Measurements from ENCODE around the gene ABHD15.

The ABHD15 gene

GRCh38 chr17:29603109-29603674, 36.4 kb upstream of the ABHD15 start:
- Histone ChIP-seq H3K4me2 (ENCODE audit: low read length) (no peak overlapping the region; the same call in 1 of the 2 replicates), H3K79me2 (ENCODE audit: control insufficient read depth, low read length) (peaks cover 31% of the 10 kb centered on the region), H3K4me1 (ENCODE audit: control insufficient read depth, low read length) (peaks cover 21% of the 10 kb centered on the region), H3K9me3 (ENCODE audit: control insufficient read depth, insufficient read depth, low read length) (no peaks in the 10 kb centered on the region), H3F3A (ENCODE audit: control insufficient read depth, insufficient read depth) (no peaks in the 10 kb centered on the region), H3K36me3 (ENCODE audit: control insufficient read depth, low read length) (no peaks in the 10 kb centered on the region), H3K27me3 (ENCODE audit: control insufficient read depth, low read length) (no peaks in the 10 kb centered on the region), H4K20me1 (ENCODE audit: control insufficient read depth, insufficient read depth, low read depth, low read length) (no peaks in the 10 kb centered on the region), H3K4me3 (ENCODE audit: low read length) (no peak overlapping the region), H3K9me2 (replicated peaks; ENCODE audit: control insufficient read depth, low read length) (no peaks in the 10 kb centered on the region), H3K27ac (ENCODE audit: low read depth, low read length) (no peak overlapping the region)
- TF ChIP-seq, protein P1, sequence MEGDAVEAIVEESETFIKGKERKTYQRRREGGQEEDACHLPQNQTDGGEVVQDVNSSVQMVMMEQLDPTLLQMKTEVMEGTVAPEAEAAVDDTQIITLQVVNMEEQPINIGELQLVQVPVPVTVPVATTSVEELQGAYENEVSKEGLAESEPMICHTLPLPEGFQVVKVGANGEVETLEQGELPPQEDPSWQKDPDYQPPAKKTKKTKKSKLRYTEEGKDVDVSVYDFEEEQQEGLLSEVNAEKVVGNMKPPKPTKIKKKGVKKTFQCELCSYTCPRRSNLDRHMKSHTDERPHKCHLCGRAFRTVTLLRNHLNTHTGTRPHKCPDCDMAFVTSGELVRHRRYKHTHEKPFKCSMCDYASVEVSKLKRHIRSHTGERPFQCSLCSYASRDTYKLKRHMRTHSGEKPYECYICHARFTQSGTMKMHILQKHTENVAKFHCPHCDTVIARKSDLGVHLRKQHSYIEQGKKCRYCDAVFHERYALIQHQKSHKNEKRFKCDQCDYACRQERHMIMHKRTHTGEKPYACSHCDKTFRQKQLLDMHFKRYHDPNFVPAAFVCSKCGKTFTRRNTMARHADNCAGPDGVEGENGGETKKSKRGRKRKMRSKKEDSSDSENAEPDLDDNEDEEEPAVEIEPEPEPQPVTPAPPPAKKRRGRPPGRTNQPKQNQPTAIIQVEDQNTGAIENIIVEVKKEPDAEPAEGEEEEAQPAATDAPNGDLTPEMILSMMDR (IDR thresholded peaks at IDR 0.05; ENCODE audit: low read depth, low read length, poor library complexity, severe bottlenecking), result no peak
- TF ChIP-seq EZH2phosphoT487 (IDR thresholded peaks at IDR 0.05; ENCODE audit: borderline replicate concordance, low read length), result no peak

GRCh38 chr17:29597361-29598172, 30.7 kb upstream of the ABHD15 start:
- Histone ChIP-seq H3K27me3 (ENCODE audit: control insufficient read depth, low read length) (no peaks in the 10 kb centered on the region), H4K20me1 (ENCODE audit: control insufficient read depth, insufficient read depth, low read depth, low read length) (no peaks in the 10 kb centered on the region), H3K4me1 (ENCODE audit: control insufficient read depth, low read length) (peaks cover 27% of the 10 kb centered on the region), H3F3A (ENCODE audit: control insufficient read depth, insufficient read depth) (no peaks in the 10 kb centered on the region), H3K4me3 (ENCODE audit: low read length) (no peak overlapping the region), H3K4me2 (ENCODE audit: low read length) (no peak overlapping the region), H3K27ac (ENCODE audit: low read depth, low read length) (no peak overlapping the region), H3K36me3 (ENCODE audit: control insufficient read depth, low read length) (no peaks in the 10 kb centered on the region), H3K9me2 (replicated peaks; ENCODE audit: control insufficient read depth, low read length) (no peaks in the 10 kb centered on the region), H3K9me3 (ENCODE audit: control insufficient read depth, insufficient read depth, low read length) (no peaks in the 10 kb centered on the region), H3K79me2 (ENCODE audit: control insufficient read depth, low read length) (peaks cover 55% of the 10 kb centered on the region)
- TF ChIP-seq EZH2phosphoT487 (IDR thresholded peaks at IDR 0.05; ENCODE audit: borderline replicate concordance, low read length), result no peak
- TF ChIP-seq, protein P1 (IDR thresholded peaks at IDR 0.05; ENCODE audit: low read depth, low read length, poor library complexity, severe bottlenecking), result no peak

DNA sequence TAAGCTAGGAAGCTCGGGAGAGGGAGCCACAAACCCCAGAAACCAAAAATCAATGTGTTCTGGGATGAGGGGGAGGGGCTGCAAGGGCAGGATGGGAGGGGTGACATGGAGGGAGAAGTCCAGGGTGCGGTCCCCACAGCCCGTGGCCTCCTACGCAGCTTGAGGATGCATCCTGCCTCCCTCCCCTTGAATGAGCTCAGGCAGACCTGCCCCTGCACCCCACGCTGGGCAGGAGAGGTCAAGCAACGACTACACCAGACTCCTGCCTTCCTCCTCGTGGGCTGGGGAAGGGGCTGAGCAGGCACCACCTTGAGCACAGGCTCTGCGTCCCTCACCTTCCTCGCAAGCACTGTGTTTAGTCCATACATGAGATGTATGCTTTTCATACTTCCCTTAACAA, 30.0 kb upstream of the ABHD15 start:
- peaks cover 35% of the 10 kb centered on the region for H3K4me1 ChIP-seq (ENCODE audit: control insufficient read depth, low read length)
- H3K4me3 ChIP-seq (ENCODE audit: low read length), result no peak overlapping the region
- no peak overlapping the region for H3K27ac ChIP-seq (ENCODE audit: low read depth, low read length)
- H3K36me3 ChIP-seq (ENCODE audit: control insufficient read depth, low read length), result no peaks in the 10 kb centered on the region
- peaks cover 54% of the 10 kb centered on the region for H3K79me2 ChIP-seq (ENCODE audit: control insufficient read depth, low read length)
- H3K9me2 ChIP-seq (replicated peaks; ENCODE audit: control insufficient read depth, low read length), result no peaks in the 10 kb centered on the region
- no peaks in the 10 kb centered on the region for H3K9me3 ChIP-seq (ENCODE audit: control insufficient read depth, insufficient read depth, low read length)
- no peak overlapping the region for H3K4me2 ChIP-seq (ENCODE audit: low read length)
- peaks cover 6% of the 10 kb centered on the region for H3F3A ChIP-seq (ENCODE audit: control insufficient read depth, insufficient read depth)
- H3K27me3 ChIP-seq (ENCODE audit: control insufficient read depth, low read length), result no peaks in the 10 kb centered on the region
- H4K20me1 ChIP-seq (ENCODE audit: control insufficient read depth, insufficient read depth, low read depth, low read length), result no peaks in the 10 kb centered on the region
- no peak for TF ChIP-seq EZH2phosphoT487 (IDR thresholded peaks at IDR 0.05; ENCODE audit: borderline replicate concordance, low read length)
- TF ChIP-seq, protein P1 (IDR thresholded peaks at IDR 0.05; ENCODE audit: low read depth, low read length, poor library complexity, severe bottlenecking), result no peak

All from DOHH2 (cell line).